WTC11 (cell line): Measurements from ENCODE around the gene EEFSEC.

ENCODE experiments used
- AR ChIP-seq: fragments of 250-450 bp; sonication (Bioruptor Pico); IDR thresholded peaks from 2 replicates; pipeline ENCODE4 v1.9.0; 2021; ENCODE audit warnings: mild to moderate bottlenecking
- ATF2 ChIP-seq: sonication (generic); formaldehyde crosslinking; IDR thresholded peaks from 2 replicates; pipeline ENCODE4 v1.8.1; 2022; ENCODE audit warnings: low read depth, missing genetic modification reagents, borderline replicate concordance
- CTCF ChIP-seq: fragments of 200-600 bp; IDR thresholded peaks from 2 replicates; pipeline ENCODE4 v1.8.0; 2022; ENCODE audit warnings: antibody characterized with exemption
- ETV6 ChIP-seq: sonication (generic); formaldehyde crosslinking; IDR thresholded peaks from 2 replicates; pipeline ENCODE4 v1.8.1; 2022; ENCODE audit warnings: mild to moderate bottlenecking, missing genetic modification reagents
- HMGXB4 ChIP-seq: sonication (generic); formaldehyde crosslinking; IDR thresholded peaks from 2 replicates; pipeline ENCODE4 v1.8.1; 2023; ENCODE audit warnings: mild to moderate bottlenecking, moderate library complexity, missing genetic modification reagents
- IRF1 ChIP-seq: sonication (generic); formaldehyde crosslinking; IDR thresholded peaks from 2 replicates; pipeline ENCODE4 v1.8.0; 2023; ENCODE audit warnings: missing genetic modification reagents
- MAX ChIP-seq: sonication (generic); formaldehyde crosslinking; IDR thresholded peaks from 2 replicates; pipeline ENCODE4 v1.8.0; 2022; ENCODE audit warnings: mild to moderate bottlenecking, missing genetic modification reagents
- NFYB ChIP-seq: sonication (generic); formaldehyde crosslinking; conservative IDR thresholded peaks from 2 replicates; pipeline ENCODE4 v1.8.0; 2022; ENCODE audit warnings: low read depth, missing genetic modification reagents
- NR1H2 ChIP-seq: sonication (generic); formaldehyde crosslinking; IDR thresholded peaks from 2 replicates; pipeline ENCODE4 v1.9.0; 2021; ENCODE audit warnings: mild to moderate bottlenecking, moderate library complexity, missing genetic modification reagents
- PRDM15 ChIP-seq: sonication (generic); formaldehyde crosslinking; IDR thresholded peaks from 2 replicates; pipeline ENCODE4 v1.8.0; 2022; ENCODE audit warnings: missing genetic modification reagents
- PREB ChIP-seq: sonication (generic); formaldehyde crosslinking; IDR thresholded peaks from 2 replicates; pipeline ENCODE4 v1.8.1; 2022; ENCODE audit warnings: mild to moderate bottlenecking, missing genetic modification reagents, moderate library complexity, borderline replicate concordance
- SP1 ChIP-seq: sonication (generic); formaldehyde crosslinking; conservative IDR thresholded peaks from 2 replicates; pipeline ENCODE4 v1.8.1; 2022; ENCODE audit warnings: missing genetic modification reagents
- ZNF138 ChIP-seq: sonication (generic); formaldehyde crosslinking; conservative IDR thresholded peaks from 2 replicates; pipeline ENCODE4 v1.8.1; 2022; ENCODE audit warnings: mild to moderate bottlenecking, moderate library complexity, missing genetic modification reagents
- ZNF263 ChIP-seq: sonication (generic); formaldehyde crosslinking; IDR thresholded peaks from 2 replicates; pipeline ENCODE4 v1.8.1; 2022; ENCODE audit warnings: low read depth, mild to moderate bottlenecking, moderate library complexity, missing genetic modification reagents

GRCh38 chr3:128107834-128108233, 45.4 kb upstream of the EEFSEC start:
- TF ChIP-seq PREB (CRISPR knock-in tag) (no peak), NR1H2 (CRISPR knock-in tag) (no peak), NFYB (CRISPR knock-in tag) (no peak), SP1 (no peak), AR (no peak), IRF1 (CRISPR knock-in tag) (no peak), CTCF (no peak), PRDM15 (CRISPR knock-in tag) (no peak), ZNF263 (CRISPR knock-in tag) (no peak), ETV6 (CRISPR knock-in tag) (no peak), ZNF138 (CRISPR knock-in tag) (no peak), ATF2 (no peak), MAX (CRISPR knock-in tag) (no peak), HMGXB4 (CRISPR knock-in tag) (no peak)
